ENCODE measurements around the gene TMEM245.

DNA sequence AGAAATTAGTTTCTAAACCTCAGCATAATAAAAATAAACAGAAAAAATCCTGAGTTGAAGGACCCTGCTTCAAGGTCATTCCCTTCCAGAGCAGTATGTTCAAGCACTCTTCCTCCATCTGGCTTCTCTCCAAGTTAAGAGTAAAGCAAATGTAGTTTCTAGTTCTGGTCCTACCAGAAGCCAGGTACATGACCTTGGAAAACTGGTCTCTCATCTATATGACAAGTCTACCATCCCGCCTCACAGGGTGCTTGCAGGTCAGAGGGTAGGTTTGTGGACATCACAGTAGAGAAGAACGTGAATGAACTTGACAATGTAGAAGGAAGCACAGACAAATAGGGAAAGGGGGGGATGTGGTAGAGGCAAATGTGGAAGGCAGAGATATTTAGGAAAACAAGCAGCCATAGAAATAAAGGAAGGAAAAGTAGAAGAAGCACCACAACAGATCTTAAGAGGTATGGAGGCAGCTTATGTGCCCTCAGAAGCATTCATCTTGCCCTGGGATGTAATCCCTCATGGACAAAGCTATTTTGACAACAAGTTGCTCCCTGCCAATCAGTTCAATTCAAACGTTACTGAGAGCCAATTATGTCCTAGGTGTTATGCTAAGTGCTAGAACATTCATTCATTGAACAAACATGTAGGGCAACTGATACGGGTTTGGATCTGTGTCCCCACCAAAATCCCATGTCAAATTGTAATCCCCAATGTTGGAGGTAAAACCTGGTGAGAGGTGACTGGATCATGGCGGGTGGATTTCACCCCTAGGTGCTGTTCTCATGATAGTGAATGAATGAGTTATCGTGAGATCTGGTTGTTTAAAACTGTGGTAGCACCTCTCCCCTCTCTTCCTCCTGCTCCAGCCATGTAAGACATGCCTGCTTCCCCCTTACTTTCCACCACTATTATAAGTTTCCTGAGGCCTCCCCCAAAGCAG, 82.7 kb downstream of the TMEM245 start:
- TF ChIP-seq, protein P1, sequence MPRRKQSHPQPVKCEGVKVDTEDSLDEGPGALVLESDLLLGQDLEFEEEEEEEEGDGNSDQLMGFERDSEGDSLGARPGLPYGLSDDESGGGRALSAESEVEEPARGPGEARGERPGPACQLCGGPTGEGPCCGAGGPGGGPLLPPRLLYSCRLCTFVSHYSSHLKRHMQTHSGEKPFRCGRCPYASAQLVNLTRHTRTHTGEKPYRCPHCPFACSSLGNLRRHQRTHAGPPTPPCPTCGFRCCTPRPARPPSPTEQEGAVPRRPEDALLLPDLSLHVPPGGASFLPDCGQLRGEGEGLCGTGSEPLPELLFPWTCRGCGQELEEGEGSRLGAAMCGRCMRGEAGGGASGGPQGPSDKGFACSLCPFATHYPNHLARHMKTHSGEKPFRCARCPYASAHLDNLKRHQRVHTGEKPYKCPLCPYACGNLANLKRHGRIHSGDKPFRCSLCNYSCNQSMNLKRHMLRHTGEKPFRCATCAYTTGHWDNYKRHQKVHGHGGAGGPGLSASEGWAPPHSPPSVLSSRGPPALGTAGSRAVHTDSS (tag by site-specific recombination; IDR thresholded peaks at IDR 0.05): no peak
- no peak for TF ChIP-seq YY1 (tag by site-specific recombination; IDR thresholded peaks at IDR 0.05)
- no peak for TF ChIP-seq ATF2 (tag by site-specific recombination; IDR thresholded peaks at IDR 0.05; ENCODE audit: low read depth)
- TF ChIP-seq ZNF654 (tag by site-specific recombination; IDR thresholded peaks at IDR 0.05; ENCODE audit: low read depth): no peak
- TF ChIP-seq ZNF837 (tag by site-specific recombination; IDR thresholded peaks at IDR 0.05): no peak
- no peak for TF ChIP-seq ZNF777 (tag by site-specific recombination; IDR thresholded peaks at IDR 0.05; ENCODE audit: borderline replicate concordance)
- no peak for TF ChIP-seq KLF16 (tag by site-specific recombination; IDR thresholded peaks at IDR 0.05)
- TF ChIP-seq ZFP3 (tag by site-specific recombination; IDR thresholded peaks at IDR 0.05; ENCODE audit: low read depth): no peak
- TF ChIP-seq CTCF (tag by site-specific recombination; IDR thresholded peaks at IDR 0.05): no peak
- TF ChIP-seq ZNF510 (tag by site-specific recombination; IDR thresholded peaks at IDR 0.05; ENCODE audit: insufficient replicate concordance): no peak
- TF ChIP-seq ZNF544 (tag by site-specific recombination; IDR thresholded peaks at IDR 0.05): no peak
